NCI-H2171 (cell line): ENCODE measurements around the gene DHX16.
"Not testable (repeated sequence)": the region's sequence is repeated elsewhere in the genome, so short reads cannot be mapped to it uniquely, and the experiment has no call there.

ENCODE experiments used
- DNase-seq: peaks from one replicate; lab custom pipeline; 2025; lab: John Stamatoyannopoulos, UW

The DHX16 gene

GRCh38 chr6:30678964-30679726 is 6.3 kb upstream of the DHX16 start:
- no peak for DNase-seq

GRCh38 chr6:30676660-30677285 is 4.0 kb upstream of the DHX16 start:
- no peak for DNase-seq

GRCh38 chr6:30670760-30671527 is 1.9 kb downstream of the DHX16 start:
- no peak for DNase-seq

- not testable (repeated sequence) for DNase-seq
Measured at GRCh38 chr6:30666300-30666699, 6.5 kb downstream of the DHX16 start.

GRCh38 chr6:30664994-30665767 is 7.6 kb downstream of the DHX16 start:
- DNase-seq, result no peak

GRCh38 chr6:30657922-30658321 is 14.9 kb downstream of the DHX16 start:
- DNase-seq, result not testable (repeated sequence)

- no peak for DNase-seq
Measured at GRCh38 chr6:30657454-30657853, 15.4 kb downstream of the DHX16 start.

GRCh38 chr6:30656513-30656912 is 16.3 kb downstream of the DHX16 start:
- no peak for DNase-seq

GRCh38 chr6:30655743-30656094 is 17.1 kb downstream of the DHX16 start:
- no peak for DNase-seq

- no peak for DNase-seq
Measured at GRCh38 chr6:30654798-30655742, 17.7 kb downstream of the DHX16 start.

GRCh38 chr6:30651143-30651542 is 21.7 kb downstream of the DHX16 start:
- no peak for DNase-seq

GRCh38 chr6:30647242-30648116 is 25.3 kb downstream of the DHX16 start:
- peak; percentile 84 for DNase-seq

- DNase-seq, result peak; percentile 84
Measured at GRCh38 chr6:30646450-30647241, 26.2 kb downstream of the DHX16 start, which contains the start of gene C6orf136. Gene C6orf136, plus strand, starts transcription at chr6:30647133. Its CDS starts 99 bp downstream, at chr6:30647232.

- DNase-seq, result no peak
Measured at GRCh38 chr6:30645989-30646388, 26.8 kb downstream of the DHX16 start.

GRCh38 chr6:30644769-30645168 is 28.0 kb downstream of the DHX16 start:
- no peak for DNase-seq

GRCh38 chr6:30643656-30644055 is 29.1 kb downstream of the DHX16 start:
- DNase-seq, result no peak

- DNase-seq, result no peak
Measured at GRCh38 chr6:30641048-30641447, 31.8 kb downstream of the DHX16 start.

GRCh38 chr6:30640481-30640880 is 32.3 kb downstream of the DHX16 start:
- no peak for DNase-seq

- DNase-seq, result no peak
Measured at GRCh38 chr6:30635834-30636233, 37.0 kb downstream of the DHX16 start.
